GM15510 (cell line): ENCODE results near the gene CPA3.

Experiments
- POLR2A ChIP-seq: IDR thresholded peaks from 3 replicates; pipeline ENCODE4 v1.6.1; 2011; ENCODE audit warnings: borderline replicate concordance; ENCODE audit not compliant: insufficient read length; ENCODE audit errors: extremely low read depth

Gene CPA3

DNA sequence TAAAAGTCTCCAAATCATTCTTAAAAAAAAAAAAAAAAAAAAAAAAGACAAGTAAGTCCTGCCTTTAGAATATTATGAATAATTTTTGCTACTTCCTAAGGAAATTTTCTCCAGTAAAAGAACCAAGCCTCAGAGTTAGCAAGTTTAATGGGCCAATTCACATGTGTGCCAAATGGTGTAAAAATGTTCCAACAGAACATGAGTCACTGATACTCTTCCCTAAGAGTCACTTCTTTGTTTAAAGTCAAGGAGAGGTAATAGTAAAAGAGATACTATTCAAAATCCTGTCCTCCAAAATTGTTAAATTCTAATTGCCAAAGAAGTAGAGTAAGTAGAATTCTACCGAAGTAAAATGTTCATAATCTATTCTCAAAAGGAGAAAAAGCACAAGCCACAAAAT is 17.7 kb upstream of the CPA3 start:
- TF ChIP-seq POLR2A, result no peak

DNA sequence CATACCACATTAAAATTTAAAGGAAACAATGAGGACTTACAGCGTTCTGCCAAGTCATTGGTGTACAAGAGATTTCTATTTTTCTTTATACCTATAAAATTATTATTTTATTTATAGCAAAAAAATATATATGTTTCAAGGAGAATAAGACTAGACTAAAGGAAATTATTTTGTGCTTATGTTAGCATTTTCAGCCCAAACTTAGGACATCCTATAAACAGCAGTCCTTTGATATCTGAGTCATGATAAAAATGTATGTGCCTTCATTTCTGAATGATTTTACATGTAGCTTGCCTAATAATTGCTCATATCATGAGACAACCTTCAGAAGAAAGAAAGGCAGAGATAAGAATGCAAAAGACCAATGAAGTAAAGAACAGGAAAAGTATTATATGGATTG is 16.7 kb upstream of the CPA3 start:
- no peak for TF ChIP-seq POLR2A

DNA sequence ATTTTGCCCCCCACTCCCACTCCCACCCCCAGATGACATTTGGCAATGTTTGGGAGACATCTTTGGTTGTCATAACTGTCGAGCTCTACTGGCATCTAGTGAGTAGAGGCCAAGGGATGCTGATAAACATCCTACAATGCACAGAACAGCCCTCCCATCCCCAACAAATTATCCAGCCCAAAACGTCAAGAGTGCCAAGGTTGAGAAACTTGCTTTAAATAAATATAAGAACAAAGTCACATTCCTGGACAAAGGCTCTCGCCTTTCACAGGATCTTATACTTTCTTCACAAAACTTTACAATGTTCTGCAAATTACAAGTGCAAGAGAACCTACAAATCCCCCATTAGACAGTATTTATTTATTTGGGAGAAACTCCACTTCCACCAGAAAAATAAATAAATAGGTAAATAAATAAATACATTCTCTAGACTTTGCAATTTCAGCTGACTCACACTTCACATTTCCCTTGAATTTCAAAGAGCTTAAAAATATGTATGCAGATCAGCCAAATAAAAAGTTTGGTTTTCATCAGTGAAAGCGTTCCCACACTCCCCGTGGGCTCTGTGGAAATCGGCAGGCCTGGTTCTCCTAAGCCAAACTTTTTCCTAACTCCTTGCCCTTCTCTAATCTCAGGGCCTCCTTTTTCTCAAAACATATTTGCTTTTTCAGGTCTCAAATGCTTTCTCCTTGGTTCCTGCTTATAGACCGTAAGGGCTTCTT is 12.7 kb upstream of the CPA3 start:
- TF ChIP-seq POLR2A, result no peak

DNA sequence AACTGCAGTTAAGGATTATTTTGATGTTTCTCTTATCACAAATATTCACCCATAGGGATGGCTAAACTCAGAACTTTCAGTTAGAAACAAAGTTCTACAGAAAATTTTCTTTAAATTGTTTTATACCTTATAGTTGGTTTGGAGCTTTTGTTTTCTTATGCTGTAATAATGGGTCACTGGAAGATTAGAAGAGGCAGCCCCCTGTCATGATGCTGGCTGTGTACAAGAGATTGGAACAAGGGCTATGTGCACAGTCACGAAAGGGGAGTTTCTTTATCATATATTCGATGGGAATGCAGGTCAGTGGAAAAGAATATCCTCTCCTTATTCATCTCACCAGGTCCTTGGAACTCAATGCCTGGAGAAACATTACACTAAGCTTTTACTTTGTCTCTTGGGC is 12.0 kb upstream of the CPA3 start:
- no peak for TF ChIP-seq POLR2A

DNA sequence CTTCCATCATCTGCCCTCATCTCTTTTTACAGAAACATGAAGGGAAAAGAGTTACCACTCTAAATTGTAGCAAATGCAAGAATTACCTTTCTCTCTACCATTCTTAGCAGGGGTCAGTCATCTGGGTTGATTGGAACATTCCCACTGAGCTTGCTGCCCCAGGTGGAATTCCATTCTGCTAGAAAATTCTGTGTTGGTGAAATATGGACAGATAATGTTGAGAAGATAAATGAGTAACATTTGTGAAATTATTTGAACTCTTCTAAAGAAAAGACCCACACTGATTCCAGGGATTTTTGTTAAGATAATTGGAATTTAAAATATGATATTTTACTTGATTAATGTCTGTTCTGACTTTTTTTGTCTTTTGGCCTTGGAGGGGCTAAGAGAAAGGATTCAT is 11.0 kb upstream of the CPA3 start:
- no peak for TF ChIP-seq POLR2A

DNA sequence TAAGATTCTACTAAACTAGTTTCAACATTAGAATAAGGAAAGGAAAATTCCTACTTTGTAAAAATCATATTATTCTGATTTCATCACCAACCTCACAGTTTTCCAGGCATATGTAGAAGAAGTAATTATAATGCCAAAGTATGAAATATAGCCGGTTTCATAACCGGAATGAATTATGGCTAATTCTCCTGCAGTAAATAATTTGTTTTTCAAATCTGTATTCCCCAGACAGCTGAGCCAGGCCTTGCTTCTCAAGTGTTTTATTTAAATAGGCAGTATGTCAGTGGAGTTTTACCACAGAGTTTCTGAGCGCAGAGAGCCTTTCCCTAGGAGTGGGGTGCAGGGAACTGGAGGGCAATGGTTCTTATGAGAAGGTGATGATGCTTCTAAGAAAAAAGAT is 8.7 kb upstream of the CPA3 start:
- TF ChIP-seq POLR2A, result no peak

DNA sequence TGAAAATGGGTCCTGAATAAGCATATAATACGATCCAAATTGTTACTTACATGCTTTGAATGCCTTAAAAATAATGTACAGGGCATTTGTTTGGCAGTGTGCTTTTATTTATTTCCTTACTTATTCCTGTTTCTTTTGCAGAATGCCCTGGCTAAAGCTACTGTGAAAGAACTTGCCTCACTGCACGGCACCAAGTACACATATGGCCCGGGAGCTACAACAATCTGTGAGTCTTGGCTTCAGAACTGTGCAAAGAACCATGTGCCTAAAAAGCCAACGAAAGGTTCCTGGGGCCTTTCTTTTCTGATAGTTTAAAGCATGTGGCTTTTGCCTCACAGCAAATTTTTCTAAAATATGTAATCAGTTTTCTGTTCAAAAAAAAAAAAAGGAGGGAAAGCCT is 7.8 kb upstream of the CPA3 start:
- TF ChIP-seq POLR2A, result no peak

DNA sequence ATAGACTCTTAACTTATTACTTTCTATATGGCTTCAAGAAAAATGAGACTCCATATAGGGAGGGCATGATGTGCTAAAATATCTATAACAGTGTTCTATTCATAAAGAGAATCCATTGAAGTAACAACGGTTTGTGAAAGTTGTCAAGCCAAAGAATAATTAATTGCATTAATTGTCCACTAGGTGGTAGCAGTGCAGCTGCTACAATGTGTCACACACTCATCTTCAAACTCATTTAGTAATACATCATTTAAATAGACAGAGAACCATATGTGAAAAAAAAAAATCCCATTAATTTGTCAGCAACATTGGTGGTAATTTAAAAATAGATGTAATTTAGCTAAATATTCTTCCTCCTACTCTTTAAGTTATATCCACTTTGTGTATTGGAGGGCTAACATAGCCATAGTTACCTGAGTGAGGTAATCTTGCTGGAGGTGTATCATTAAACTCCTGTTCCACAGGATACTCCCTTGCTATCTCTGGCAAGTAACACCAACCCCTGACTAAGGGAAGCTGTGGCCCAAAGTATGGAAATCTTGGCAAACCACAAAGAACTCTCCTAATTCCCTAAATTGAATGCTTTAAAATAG is 3.7 kb upstream of the CPA3 start:
- no peak for TF ChIP-seq POLR2A

DNA sequence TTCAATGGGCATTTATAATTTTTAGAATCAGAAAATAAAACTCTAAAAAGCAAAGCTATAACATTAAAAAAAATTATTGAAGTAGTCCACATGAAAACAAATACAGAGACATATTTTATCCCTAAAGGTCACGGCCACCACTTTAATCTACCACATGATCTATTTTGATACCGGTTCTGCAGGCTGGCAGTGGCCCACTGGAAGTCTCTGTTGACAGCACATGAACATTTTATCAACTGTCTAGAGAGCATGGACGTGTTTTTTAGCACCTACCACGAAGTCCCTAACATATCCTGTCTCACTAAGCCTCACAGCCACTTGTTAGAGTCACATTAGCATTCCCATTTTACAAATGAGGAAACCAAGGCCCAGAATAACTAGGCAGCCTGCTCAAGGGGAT is 1.8 kb upstream of the CPA3 start:
- TF ChIP-seq POLR2A, result no peak

DNA sequence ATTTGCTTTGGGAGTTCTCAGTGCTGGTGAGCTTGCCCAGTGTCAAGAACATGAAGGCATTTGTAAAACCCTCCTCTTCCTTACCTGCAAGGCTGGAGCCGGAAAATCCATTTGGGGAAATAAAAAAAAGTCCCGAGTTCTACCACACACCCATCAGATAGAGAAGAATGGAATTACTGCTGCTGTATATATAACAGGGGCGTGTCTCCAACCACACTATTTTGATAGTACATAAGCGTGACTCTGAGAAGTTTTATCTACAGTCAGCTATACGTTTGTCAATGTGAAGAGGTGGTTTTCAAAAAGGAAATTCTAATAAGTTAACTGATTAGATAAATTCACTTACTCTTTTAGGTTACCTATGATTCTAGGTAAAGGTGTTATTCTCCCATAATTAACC is 1.3 kb upstream of the CPA3 start:
- no peak for TF ChIP-seq POLR2A

DNA sequence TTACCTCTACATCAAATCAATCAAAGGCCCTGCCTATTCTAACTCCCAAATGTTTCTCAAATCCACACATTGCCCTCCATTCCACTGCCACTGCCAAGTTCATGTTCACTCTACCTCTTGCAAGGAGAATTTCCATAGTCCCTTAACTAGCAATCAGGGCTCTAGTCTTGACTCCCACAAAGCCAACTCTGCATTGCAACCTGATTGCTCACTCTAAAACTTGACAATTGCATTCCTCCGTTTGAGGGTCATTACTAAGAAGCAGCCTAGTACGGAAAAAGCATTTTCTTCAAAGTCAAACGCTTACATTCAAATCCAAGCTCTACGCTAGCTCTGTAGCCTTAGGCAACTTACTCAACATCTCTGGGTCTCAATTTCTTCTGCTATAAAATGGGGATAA is 1.2 kb downstream of the CPA3 start:
- TF ChIP-seq POLR2A, result no peak

DNA sequence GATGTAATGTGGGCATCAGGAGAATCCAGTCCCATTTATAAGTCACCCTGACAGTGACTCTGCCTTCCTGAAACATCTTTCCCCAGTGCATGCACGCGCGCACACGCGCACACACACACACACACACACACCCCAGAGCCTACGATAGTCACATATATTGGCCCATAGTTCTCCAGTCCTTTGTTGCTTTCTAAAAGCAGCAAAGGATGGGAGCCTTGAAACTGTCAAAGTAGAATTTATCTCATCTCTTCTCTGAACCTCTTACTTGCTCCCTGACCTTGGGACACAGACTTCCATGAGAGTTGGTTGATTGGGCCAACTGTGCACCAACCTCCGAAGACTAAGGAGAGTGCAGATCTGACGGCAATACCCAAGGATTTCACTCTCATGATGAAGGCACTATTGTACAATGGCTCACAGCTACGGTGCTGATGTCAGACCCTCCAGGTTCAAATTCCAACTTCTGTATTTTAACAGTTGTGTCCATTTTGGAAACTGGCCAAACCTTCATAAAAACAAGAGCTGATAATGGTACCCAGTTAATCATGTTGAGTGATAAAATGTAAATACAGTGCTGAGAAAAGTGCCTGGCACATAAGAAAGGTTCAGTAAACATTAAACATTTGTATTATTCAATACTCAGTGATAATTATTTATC is 8.3 kb downstream of the CPA3 start:
- TF ChIP-seq POLR2A, result no peak

DNA sequence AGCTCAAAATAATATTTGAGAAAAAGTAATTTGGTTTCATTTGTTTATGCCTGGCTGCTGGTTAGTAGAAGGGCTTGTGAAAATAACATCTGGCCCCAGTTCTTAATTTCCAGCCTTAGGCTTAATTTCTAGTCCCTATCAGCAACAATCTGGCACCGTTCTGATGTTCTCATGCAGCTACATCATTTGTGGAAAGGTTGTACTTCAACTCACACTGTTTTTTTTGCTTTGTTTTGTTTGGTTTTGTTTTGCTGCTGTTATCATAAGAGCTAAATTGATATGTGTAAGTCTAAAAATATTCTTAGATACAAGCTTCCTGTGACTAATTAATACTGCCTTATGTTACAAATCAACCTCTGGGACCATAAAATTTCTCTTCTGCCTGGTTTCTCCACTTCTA is 8.9 kb downstream of the CPA3 start:
- no peak for TF ChIP-seq POLR2A

DNA sequence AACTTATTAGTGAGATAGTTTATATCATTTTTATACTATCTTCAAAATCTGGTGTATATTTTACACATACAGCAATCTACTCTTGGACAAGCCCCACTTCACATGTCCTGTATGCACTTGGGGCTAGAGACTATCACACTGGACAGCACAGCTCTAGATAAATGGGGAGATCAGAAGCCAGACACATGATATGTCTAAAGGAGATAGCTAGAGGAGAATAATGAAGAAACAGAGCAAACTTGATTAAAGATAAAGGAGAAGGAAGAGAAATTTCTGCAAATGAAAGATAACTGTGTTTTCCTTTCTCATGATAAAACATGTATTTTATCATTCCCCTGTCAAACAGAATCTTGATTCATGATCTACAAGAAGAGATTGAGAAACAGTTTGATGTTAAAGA is 13.0 kb downstream of the CPA3 start:
- TF ChIP-seq POLR2A, result no peak

DNA sequence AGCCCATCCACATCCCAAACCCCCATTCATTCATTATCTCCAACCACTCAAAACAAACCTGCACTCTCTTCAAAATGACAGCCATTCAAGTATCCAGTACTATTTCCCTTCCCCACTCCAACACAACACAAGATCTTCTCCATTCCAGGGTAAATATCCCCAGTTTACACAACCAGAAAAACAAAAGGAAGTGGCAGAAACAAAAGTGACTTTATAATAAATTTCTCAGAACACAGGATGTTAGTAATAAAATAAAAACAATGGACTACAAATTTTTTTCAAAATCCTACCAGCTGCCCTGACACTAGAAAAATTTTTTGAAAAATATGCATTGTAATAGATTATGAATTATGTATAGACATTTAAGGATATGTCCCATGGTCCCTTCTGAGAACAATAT is 14.2 kb downstream of the CPA3 start:
- no peak for TF ChIP-seq POLR2A

DNA sequence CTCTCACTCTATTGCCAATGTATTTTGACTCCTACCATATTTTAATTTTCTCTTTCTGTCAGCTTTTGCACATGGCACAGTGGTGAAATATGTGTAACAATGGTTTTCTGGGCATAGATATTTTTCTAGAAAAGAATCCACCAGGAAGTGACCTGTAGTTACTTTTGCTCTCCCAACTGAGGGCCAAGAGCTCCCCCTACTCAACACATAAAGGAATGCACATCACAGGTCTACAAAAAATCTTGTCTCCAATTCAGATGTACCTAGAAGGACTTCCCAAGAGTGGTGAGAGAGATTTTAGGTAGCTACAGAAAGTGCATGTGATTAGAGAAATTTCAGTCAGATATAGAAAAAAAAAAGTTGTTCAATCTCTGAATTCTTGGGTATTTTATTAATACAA is 15.6 kb downstream of the CPA3 start:
- TF ChIP-seq POLR2A, result no peak

DNA sequence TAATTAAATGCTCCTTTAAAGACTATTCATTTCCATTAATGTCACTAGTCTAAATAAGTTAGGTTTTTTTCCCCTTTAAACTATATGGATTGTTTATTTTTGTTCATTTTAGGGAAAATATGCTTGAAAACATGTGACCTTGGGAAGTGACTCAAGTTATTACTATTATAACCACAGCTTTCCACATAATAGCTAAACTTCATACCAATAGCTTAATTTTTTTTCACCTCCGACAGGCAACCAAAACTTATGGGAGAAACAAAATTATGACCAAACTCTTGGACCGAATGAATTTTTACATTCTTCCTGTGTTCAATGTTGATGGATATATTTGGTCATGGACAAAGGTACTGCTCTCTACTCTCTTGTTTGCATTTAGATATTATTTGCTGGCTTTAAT is 16.2 kb downstream of the CPA3 start:
- TF ChIP-seq POLR2A, result no peak

DNA sequence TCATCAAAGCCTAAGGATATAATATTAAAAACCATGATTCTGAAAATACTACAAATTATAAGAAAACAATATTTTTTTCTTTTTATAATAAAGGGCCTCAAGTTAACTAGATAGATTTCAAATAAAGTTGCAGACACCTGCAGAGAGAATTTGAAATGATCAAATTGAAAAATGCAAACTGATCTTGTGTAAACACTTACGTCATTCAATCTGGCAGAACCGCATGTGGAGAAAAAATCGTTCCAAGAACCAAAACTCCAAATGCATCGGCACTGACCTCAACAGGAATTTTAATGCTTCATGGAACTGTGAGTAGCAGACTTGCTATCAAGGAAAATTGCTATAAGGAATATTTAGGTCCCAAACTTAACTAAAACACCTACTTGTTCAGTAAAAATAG is 17.2 kb downstream of the CPA3 start:
- no peak for TF ChIP-seq POLR2A
